ENCODE data around the gene MMP14. TPM values are rescaled to one million over a fixed set of nuclear protein-coding genes. Genes with fewer than 3 reads are reported as not detected.

MMP14 gene
- total and polyA plus RNA-seq, 9 of the 15 experiments (the other 6 are each of a cell fraction or from before 2014, with no cell fraction given) = 0.36 to 5.8 (median 1.3) TPM; not detected in 2

GRCh38 chr14:22829661-22830442 lies 6.5 kb upstream of the MMP14 start, which contains the start of gene MRPL52 (continued):
- TF ChIP-seq SMC3 (conservative IDR thresholded peaks at IDR 0.05; ENCODE audit: insufficient read depth, low read depth, low read length) (0 out of 2 replicates have a peak, but pooled peaks have one; percentile 15), RBFOX2 (IDR thresholded peaks at IDR 0.05; ENCODE audit: low read depth, low read length) (peak; percentile 94), KAT8 (IDR thresholded peaks at IDR 0.05; ENCODE audit: low read depth) (peak; percentile 95), ZNF134 (CRISPR knock-in tag; conservative IDR thresholded peaks at IDR 0.05) (no peak), TOE1 (IDR thresholded peaks at IDR 0.05; ENCODE audit: borderline replicate concordance) (0 out of 2 replicates have a peak, but pooled peaks have one; percentile 26), TOE1 (CRISPR knock-in tag; IDR thresholded peaks at IDR 0.05; ENCODE audit: borderline replicate concordance, low read depth) (no peak), FOXA1 (IDR thresholded peaks at IDR 0.05; ENCODE audit: borderline replicate concordance) (no peak), KLF16 (IDR thresholded peaks at IDR 0.05) (no peak), MAFG (tag; conservative IDR thresholded peaks at IDR 0.05) (no peak), FOXM1 (IDR thresholded peaks at IDR 0.05; ENCODE audit: low read depth) (no peak), FOXM1 (CRISPR knock-in tag; IDR thresholded peaks at IDR 0.05; ENCODE audit: low read depth) (no peak), NFYB (IDR thresholded peaks at IDR 0.05; ENCODE audit: extremely low read depth, insufficient read length) (no peak), FIP1L1 (IDR thresholded peaks at IDR 0.05; ENCODE audit: low read depth, low read length, poor library complexity, severe bottlenecking) (no peak), MLX (CRISPR knock-in tag; conservative IDR thresholded peaks at IDR 0.05) (no peak), ZC3H4 (CRISPR knock-in tag; IDR thresholded peaks at IDR 0.05; ENCODE audit: borderline replicate concordance) (no peak), TCFL5 (CRISPR knock-in tag; conservative IDR thresholded peaks at IDR 0.05) (no peak), E4F1 (CRISPR knock-in tag; IDR thresholded peaks at IDR 0.05; ENCODE audit: borderline replicate concordance) (no peak), MBD2 (IDR thresholded peaks at IDR 0.05; ENCODE audit: borderline replicate concordance, low read depth) (peak; percentile 40; the same call in 1 of the 2 replicates), TCF15 (CRISPR knock-in tag; IDR thresholded peaks at IDR 0.05) (no peak), ZNF75A (CRISPR knock-in tag; IDR thresholded peaks at IDR 0.05) (no peak), ZNF589 (CRISPR knock-in tag; IDR thresholded peaks at IDR 0.05; ENCODE audit: low read depth) (no peak), ZNF778 (CRISPR knock-in tag; IDR thresholded peaks at IDR 0.05) (no peak), U2AF1 (optimal IDR thresholded peaks at IDR 0.05; ENCODE audit: low read depth, low read length) (no peak), ZC3H8 (IDR thresholded peaks at IDR 0.05) (no peak), YY1 (IDR thresholded peaks at IDR 0.05; ENCODE audit: borderline replicate concordance in 1 of 3, control insufficient read depth in 1 of 3, extremely low read depth in 1 of 3, insufficient read depth in 3 of 3, insufficient read length in 1 of 3, insufficient replicate concordance in 2 of 3, low read depth in 1 of 3, low read length in 2 of 3) (peak; percentile 95 to 100 (median 98))

All from K562 (cell line).